Spleen (tissue), 11 donors: ENCODE results near the gene IMMP2L. TPM values are rescaled to one million over a fixed set of nuclear protein-coding genes. Genes with fewer than 3 reads are reported as not detected.
"Not testable (repeated sequence)": the region's sequence is repeated elsewhere in the genome, so short reads cannot be mapped to it uniquely, and the experiment has no call there.

Source experiments
- DNase-seq: peaks from one replicate; pipeline ENCODE4 v3.0.0-alpha.2; 2020
- H3K27ac ChIP-seq, 8 donors: fragments of 200-600 bp; sonication (generic) in 7 of 8; 1 replicate in 4 of 8; 2 replicates in 4 of 8; pipeline versions ENCODE4 v1.5.0 to v1.8.0; 2016 to 2021; ENCODE audit warnings: inconsistent platforms in 4 of 8, mild to moderate bottlenecking in 4 of 8, moderate library complexity in 1 of 8
- H3K27me3 ChIP-seq, 7 donors: fragments of 200-600 bp; sonication (generic) in 6 of 7; replicated peaks in 1 of 7; 1 replicate in 4 of 7; 2 replicates in 3 of 7; pipeline versions ENCODE4 v1.5.0 to v1.8.0; 2016 to 2021; ENCODE audit warnings: inconsistent platforms in 3 of 7, mild to moderate bottlenecking in 1 of 7
- H3K36me3 ChIP-seq, 6 donors: fragments of 200-600 bp; sonication (generic) in 5 of 6; 1 replicate in 4 of 6; 2 replicates in 2 of 6; pipeline versions ENCODE4 v1.5.0 to v1.8.0; 2016 to 2021; ENCODE audit warnings: inconsistent platforms in 2 of 6
- H3K4me1 ChIP-seq, 6 donors: fragments of 200-600 bp; sonication (generic) in 5 of 6; 1 replicate in 3 of 6; 2 replicates in 3 of 6; pipeline versions ENCODE4 v1.5.0 to v1.8.0; 2016 to 2021; ENCODE audit warnings: inconsistent platforms in 3 of 6
- H3K4me3 ChIP-seq, 8 donors: fragments of 200-600 bp; sonication (generic) in 7 of 8; 1 replicate in 4 of 8; 2 replicates in 4 of 8; pipeline versions ENCODE4 v1.5.0 to v1.8.0; 2016 to 2021; ENCODE audit warnings: inconsistent platforms in 4 of 8, mild to moderate bottlenecking in 4 of 8, moderate library complexity in 2 of 8
- H3K9me3 ChIP-seq, 8 donors: fragments of 200-600 bp; sonication (generic) in 7 of 8; 1 replicate in 4 of 8; 2 replicates in 4 of 8; pipeline versions ENCODE4 v1.5.0 to v1.8.0; 2016 to 2021; ENCODE audit warnings: inconsistent platforms in 4 of 8
- CTCF ChIP-seq, 11 experiments: fragments of 200-600 bp in 7 of 11; fragments of 450-650 bp in 4 of 11; sonication (generic) in 4 of 11; IDR thresholded peaks in 8 of 11; conservative IDR thresholded peaks in 3 of 11; 1 replicate in 7 of 11; 2 replicates in 4 of 11; pipeline versions ENCODE4 v1.4.0 to v1.8.0; 2016 to 2021; ENCODE audit warnings: antibody characterized with exemption in 11 of 11, inconsistent platforms in 4 of 11, mild to moderate bottlenecking in 1 of 11
- POLR2A ChIP-seq, 3 donors: fragments of 450-650 bp; IDR thresholded peaks; one replicate each; pipeline ENCODE4 v1.5.1; 2017; ENCODE audit warnings: antibody characterized with exemption in 3 of 3, mild to moderate bottlenecking in 1 of 3
- POLR2AphosphoS5 ChIP-seq, 3 donors: sonication (generic); formaldehyde crosslinking; IDR thresholded peaks; one replicate each; pipeline ENCODE4 v1.5.1; 2017; ENCODE audit warnings: antibody characterized with exemption in 3 of 3
- WGBS, 5 donors: extraction: QIAGEN DNeasy Blood & Tissue Kit in 3 of 5; methylation state at CpG; one replicate each; pipeline versions ENCODE4 v1.1.5 to v1.1.7; 2013 to 2018; 5-methylcytosine and 5-hydroxymethylcytosine counted together
- intact Hi-C: fragments of 100-400 bp; cut with DNase I; formaldehyde crosslinking; loops from one replicate; pipeline ENCODE4 v1.15.0; 2023; ENCODE audit warnings: low total_unique reads
- polyA plus RNA-seq, 3 donors: library from polyadenylated mRNA; stranded (reverse); fragments of 200-250 nt; gene quantifications; one replicate each; pipeline ENCODE4 v1.2.1, GENCODE V29; 2013
- total RNA-seq, 7 donors: library from RNA; depleted of rRNA in 3 of 7; stranded (reverse); fragments of >200 nt in 3 of 7; fragmentation: NEBNext Ultra II Directional in 4 of 7; extraction: Animal tissue kit (Norgen Biotek cat#: 25700) in 4 of 7; gene quantifications; one replicate each; pipeline versions ENCODE4 v1.1.0 to v1.2.1, GENCODE V29; 2016 to 2021
- donor health status: healthy with polysubstance abuse.
- donor health status: DM: no; HTN: no; CAD: no; lungs with moderate emphysema.
- donor health status: DM: no; HTN: no; CAD: no.
- donor health status: Bipolar disorder and iron deficiency.
- donor health status: healthy.
- donor health status: DM: no; HTN: no; CAD: no.
- donor health status: DM: yes; HTN: yes; CAD: no.

Gene IMMP2L
- total and polyA plus RNA-seq, 10 donors = 6.5 to 32.7 (median 9.8) TPM

- WGBS, 5 donors = 82 to 88% (median 85%) methylated on average over 10 of the region's 10 CpGs
- H3K36me3 ChIP-seq = no peaks in the 10 kb centered on the region
- intact Hi-C loops = no loop called here
- no peak for TF ChIP-seq CTCF (IDR thresholded peaks at IDR 0.05 in 8 of 11, conservative IDR thresholded peaks at IDR 0.05 in 3 of 11)
- no peak for TF ChIP-seq POLR2A (IDR thresholded peaks at IDR 0.05)
- no peak for TF ChIP-seq POLR2AphosphoS5 (IDR thresholded peaks at IDR 0.05)
- H3K27ac ChIP-seq = no peak overlapping the region
- no peak overlapping the region for H3K4me3 ChIP-seq
- H3K9me3 ChIP-seq = no peaks in the 10 kb centered on the region
- H3K27me3 ChIP-seq = no peaks in the 10 kb centered on the region
- DNase-seq = no peak
- H3K4me1 ChIP-seq = no peaks in the 10 kb centered on the region
These were observed 25.2 kb upstream of the IMMP2L start for GRCh38 chr7:111587410-111588064.

GRCh38 chr7:111586711-111587409, 24.6 kb upstream of the IMMP2L start:
- Histone ChIP-seq H3K4me3 (no peak overlapping the region), H3K27me3 (no peaks in the 10 kb centered on the region), H3K36me3 (no peaks in the 10 kb centered on the region), H3K4me1 (no peaks in the 10 kb centered on the region), H3K27ac (no peak overlapping the region), H3K9me3 (no peaks in the 10 kb centered on the region)
- intact Hi-C loops = no loop called here
- TF ChIP-seq POLR2A (IDR thresholded peaks at IDR 0.05) = no peak
- no peak for TF ChIP-seq POLR2AphosphoS5 (IDR thresholded peaks at IDR 0.05)
- no peak for TF ChIP-seq CTCF (IDR thresholded peaks at IDR 0.05 in 8 of 11, conservative IDR thresholded peaks at IDR 0.05 in 3 of 11)
- no peak for DNase-seq
- WGBS, 5 donors = 78 to 86% (median 82%) methylated on average over 4 of the region's 4 CpGs

GRCh38 chr7:111581784-111582488, 19.6 kb upstream of the IMMP2L start:
- H3K27ac ChIP-seq, H3K4me3 ChIP-seq, intact Hi-C loops, H3K36me3 ChIP-seq, H3K27me3 ChIP-seq, H3K4me1 ChIP-seq, DNase-seq: not testable (repeated sequence)
- WGBS, 5 donors = 90 to 98% (median 93%) methylated on average over 13 to 40 of the region's 40 CpGs
- H3K9me3 ChIP-seq = peaks cover 0 to 21% (median 3%) of the 10 kb centered on the region in 8 donors

GRCh38 chr7:111581207-111581606, 18.9 kb upstream of the IMMP2L start:
- H3K4me3 ChIP-seq, DNase-seq, H3K36me3 ChIP-seq, H3K4me1 ChIP-seq, H3K27ac ChIP-seq, H3K27me3 ChIP-seq, intact Hi-C loops: not testable (repeated sequence)
- peaks cover 0 to 28% (median 7%) of the 10 kb centered on the region in 8 donors for H3K9me3 ChIP-seq
- 87 to 93% (median 90%) methylated on average over 7 of the region's 7 CpGs for WGBS, 5 donors

GRCh38 chr7:111578754-111579153, 16.5 kb upstream of the IMMP2L start:
- Histone ChIP-seq H3K27me3 (no peaks in the 10 kb centered on the region), H3K9me3 (peaks cover 0 to 28% (median 7%) of the 10 kb centered on the region in 8 donors), H3K36me3 (no peaks in the 10 kb centered on the region), H3K27ac (no peak overlapping the region), H3K4me3 (no peak overlapping the region), H3K4me1 (no peaks in the 10 kb centered on the region)
- no peak for TF ChIP-seq CTCF (IDR thresholded peaks at IDR 0.05 in 8 of 11, conservative IDR thresholded peaks at IDR 0.05 in 3 of 11)
- no peak for TF ChIP-seq POLR2A (IDR thresholded peaks at IDR 0.05)
- no peak for TF ChIP-seq POLR2AphosphoS5 (IDR thresholded peaks at IDR 0.05)
- intact Hi-C loops = no loop called here
- no peak for DNase-seq
